ENCODE measurements around the gene HOXC10.

The HOXC10 gene

DNA sequence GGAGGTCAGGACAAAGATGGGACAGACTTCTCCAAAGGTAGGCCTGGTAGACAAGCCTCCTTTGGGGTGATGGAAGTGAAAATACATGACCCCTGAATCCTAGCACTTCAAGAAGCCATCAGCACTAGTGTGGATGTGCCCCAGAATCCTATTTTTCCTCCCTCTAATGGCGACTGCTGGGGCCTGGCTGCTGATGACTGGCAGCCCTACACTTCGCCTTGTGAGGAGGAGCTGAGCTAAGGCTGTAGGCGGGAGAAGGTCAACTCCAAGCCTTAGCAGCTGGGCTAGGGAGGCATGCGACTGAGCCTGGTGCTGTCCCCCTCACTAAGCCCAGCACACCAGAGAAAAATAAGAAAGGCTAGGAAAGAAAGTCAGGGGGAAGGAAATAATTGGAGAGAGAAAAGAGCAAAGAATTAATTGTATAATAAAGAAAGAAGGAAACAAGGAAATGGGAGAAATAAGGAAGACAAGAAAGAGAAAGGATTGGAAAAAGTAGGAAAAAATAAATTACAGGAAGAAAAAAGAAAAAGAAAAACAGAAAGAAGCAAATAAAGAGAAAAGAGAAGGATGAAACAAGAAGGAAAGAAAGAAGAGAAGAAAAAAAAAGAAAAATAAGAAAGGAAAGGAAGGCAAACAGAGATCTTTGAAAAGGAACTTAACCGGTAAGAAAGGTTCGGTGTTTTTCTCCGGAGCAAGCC lies 4.7 kb upstream of the HOXC10 start:
- Histone ChIP-seq H3K79me2 (ENCODE audit: insufficient read depth, low read depth) (no peaks in the 10 kb centered on the region), H2AFZ (ENCODE audit: low read depth) (no peak overlapping the region), H3K9ac (no peak overlapping the region), H3K4me1 (ENCODE audit: low read depth, poor library complexity, severe bottlenecking) (peaks cover 13% of the 10 kb centered on the region), H3K27me3 (ENCODE audit: insufficient read depth, low read depth) (peaks cover 96% of the 10 kb centered on the region), H3K36me3 (ENCODE audit: insufficient read depth) (no peaks in the 10 kb centered on the region), H3K27ac (no peak overlapping the region), H3K4me3 (IDR thresholded peaks at IDR 0.05; ENCODE audit: insufficient read depth, low read depth, low read length) (no peak overlapping the region), H4K20me1 (ENCODE audit: insufficient read depth) (no peaks in the 10 kb centered on the region), H3K4me2 (no peak overlapping the region)
- TF ChIP-seq, protein P1, sequence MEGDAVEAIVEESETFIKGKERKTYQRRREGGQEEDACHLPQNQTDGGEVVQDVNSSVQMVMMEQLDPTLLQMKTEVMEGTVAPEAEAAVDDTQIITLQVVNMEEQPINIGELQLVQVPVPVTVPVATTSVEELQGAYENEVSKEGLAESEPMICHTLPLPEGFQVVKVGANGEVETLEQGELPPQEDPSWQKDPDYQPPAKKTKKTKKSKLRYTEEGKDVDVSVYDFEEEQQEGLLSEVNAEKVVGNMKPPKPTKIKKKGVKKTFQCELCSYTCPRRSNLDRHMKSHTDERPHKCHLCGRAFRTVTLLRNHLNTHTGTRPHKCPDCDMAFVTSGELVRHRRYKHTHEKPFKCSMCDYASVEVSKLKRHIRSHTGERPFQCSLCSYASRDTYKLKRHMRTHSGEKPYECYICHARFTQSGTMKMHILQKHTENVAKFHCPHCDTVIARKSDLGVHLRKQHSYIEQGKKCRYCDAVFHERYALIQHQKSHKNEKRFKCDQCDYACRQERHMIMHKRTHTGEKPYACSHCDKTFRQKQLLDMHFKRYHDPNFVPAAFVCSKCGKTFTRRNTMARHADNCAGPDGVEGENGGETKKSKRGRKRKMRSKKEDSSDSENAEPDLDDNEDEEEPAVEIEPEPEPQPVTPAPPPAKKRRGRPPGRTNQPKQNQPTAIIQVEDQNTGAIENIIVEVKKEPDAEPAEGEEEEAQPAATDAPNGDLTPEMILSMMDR (conservative IDR thresholded peaks at IDR 0.05; ENCODE audit: low read depth, low read length) = no peak

- H3K4me2 ChIP-seq = no peak overlapping the region
- H3K4me1 ChIP-seq (ENCODE audit: low read depth, poor library complexity, severe bottlenecking) = peaks cover 11% of the 10 kb centered on the region
- peaks cover 96% of the 10 kb centered on the region for H3K27me3 ChIP-seq (ENCODE audit: insufficient read depth, low read depth)
- H2AFZ ChIP-seq (ENCODE audit: low read depth) = no peak overlapping the region
- TF ChIP-seq, protein P1 (conservative IDR thresholded peaks at IDR 0.05; ENCODE audit: low read depth, low read length) = no peak
- no peak overlapping the region for H3K27ac ChIP-seq
- no peaks in the 10 kb centered on the region for H3K36me3 ChIP-seq (ENCODE audit: insufficient read depth)
- no peaks in the 10 kb centered on the region for H4K20me1 ChIP-seq (ENCODE audit: insufficient read depth)
- no peaks in the 10 kb centered on the region for H3K79me2 ChIP-seq (ENCODE audit: insufficient read depth, low read depth)
- no peak overlapping the region for H3K4me3 ChIP-seq (IDR thresholded peaks at IDR 0.05; ENCODE audit: insufficient read depth, low read depth, low read length)
- no peak overlapping the region for H3K9ac ChIP-seq
Measured at GRCh38 chr12:53980802-53981496, 4.0 kb upstream of the HOXC10 start.

GRCh38 chr12:53981634-53982565 lies 3.0 kb upstream of the HOXC10 start:
- Histone ChIP-seq H3K79me2 (ENCODE audit: insufficient read depth, low read depth) (no peaks in the 10 kb centered on the region), H3K9ac (no peak overlapping the region), H4K20me1 (ENCODE audit: insufficient read depth) (no peaks in the 10 kb centered on the region), H3K27ac (no peak overlapping the region), H3K4me3 (IDR thresholded peaks at IDR 0.05; ENCODE audit: insufficient read depth, low read depth, low read length) (no peak overlapping the region), H3K4me2 (no peak overlapping the region), H3K36me3 (ENCODE audit: insufficient read depth) (no peaks in the 10 kb centered on the region), H3K27me3 (ENCODE audit: insufficient read depth, low read depth) (peaks cover 96% of the 10 kb centered on the region), H2AFZ (ENCODE audit: low read depth) (no peak overlapping the region), H3K4me1 (ENCODE audit: low read depth, poor library complexity, severe bottlenecking) (peaks cover 11% of the 10 kb centered on the region)
- TF ChIP-seq, protein P1 (conservative IDR thresholded peaks at IDR 0.05; ENCODE audit: low read depth, low read length) = no peak

GRCh38 chr12:53982648-53983567 lies 2.0 kb upstream of the HOXC10 start:
- Histone ChIP-seq H3K79me2 (ENCODE audit: insufficient read depth, low read depth) (no peaks in the 10 kb centered on the region), H3K27me3 (ENCODE audit: insufficient read depth, low read depth) (peaks cover 96% of the 10 kb centered on the region), H3K4me2 (no peak overlapping the region), H3K27ac (no peak overlapping the region), H3K9ac (no peak overlapping the region), H3K36me3 (ENCODE audit: insufficient read depth) (no peaks in the 10 kb centered on the region), H2AFZ (ENCODE audit: low read depth) (no peak overlapping the region), H3K4me1 (ENCODE audit: low read depth, poor library complexity, severe bottlenecking) (peaks cover 3% of the 10 kb centered on the region), H3K4me3 (IDR thresholded peaks at IDR 0.05; ENCODE audit: insufficient read depth, low read depth, low read length) (no peak overlapping the region), H4K20me1 (ENCODE audit: insufficient read depth) (no peaks in the 10 kb centered on the region)
- TF ChIP-seq, protein P1 (conservative IDR thresholded peaks at IDR 0.05; ENCODE audit: low read depth, low read length) = no peak

Data from KMS-11 (cell line).